OCI-LY7 (cell line): Measurements from ENCODE around the gene TSPAN9. TPM values are rescaled to one million over a fixed set of nuclear protein-coding genes. Genes with fewer than 3 reads are reported as not detected.

Source experiments
- BruUV-seq: library from RNA; stranded (reverse); fragments of 400-500 nt; replicated peaks from 2 replicates; lab custom pipeline; 2021; lab: Mats Ljungman, UMichigan
- CTCF ChIA-PET: fragments of 300-600 bp; sonication (Branson Sonifier 250); formaldehyde crosslinking; loops from one replicate; lab custom pipeline; 2022; ENCODE audit warnings: antibody characterized with exemption; ENCODE audit not compliant: unreplicated experiment; lab: Charles Lee
- POLR2A ChIA-PET: fragments of 300-600 bp; sonication (Branson Sonifier 250); formaldehyde crosslinking; loops from one replicate; lab custom pipeline; 2022; ENCODE audit warnings: antibody characterized with exemption; lab: Charles Lee
- DNase-seq: peaks from one replicate; pipeline ENCODE4 v3.0.0-alpha.2; 2015; ENCODE audit warnings: low spot score
- H2AFZ ChIP-seq: fragments of 200-600 bp; sonication (generic), shearing (Covaris generic); 2 replicates; pipeline ENCODE4 v1.6.1; 2014; ENCODE audit warnings: mild to moderate bottlenecking, antibody characterized with exemption, low read length, moderate library complexity
- H3K27ac ChIP-seq: fragments of 200-600 bp; sonication (generic); 2 replicates; pipeline ENCODE4 v1.5.1; 2014; ENCODE audit warnings: mixed run types, low read depth, mild to moderate bottlenecking, moderate library complexity, low read length, inconsistent platforms; ENCODE audit not compliant: poor library complexity, severe bottlenecking
- H3K36me3 ChIP-seq: fragments of 200-600 bp; sonication (generic); 2 replicates; pipeline ENCODE4 v1.6.1; 2014; ENCODE audit warnings: mild to moderate bottlenecking, antibody characterized with exemption, low read length, moderate library complexity, mixed read lengths; ENCODE audit not compliant: insufficient read depth
- H3K4me1 ChIP-seq: fragments of 200-600 bp; sonication (generic); 2 replicates; pipeline ENCODE4 v1.5.1; 2014; ENCODE audit warnings: mild to moderate bottlenecking, low read length; ENCODE audit not compliant: insufficient read depth, poor library complexity, severe bottlenecking
- H3K4me2 ChIP-seq: fragments of 200-600 bp; sonication (generic); 2 replicates; pipeline ENCODE4 v1.6.1; 2014; ENCODE audit warnings: mild to moderate bottlenecking, low read length
- H3K4me3 ChIP-seq: fragments of 200-600 bp; sonication (generic); 2 replicates; pipeline ENCODE4 v1.5.1; 2014; ENCODE audit warnings: mild to moderate bottlenecking, low read depth, low read length; ENCODE audit not compliant: poor library complexity, severe bottlenecking
- H3K79me2 ChIP-seq: fragments of 200-600 bp; sonication (generic); 2 replicates; pipeline ENCODE4 v1.6.1; 2016; ENCODE audit warnings: low read depth, mild to moderate bottlenecking, low read length, moderate library complexity, mixed read lengths; ENCODE audit not compliant: insufficient read depth
- H3K9me2 ChIP-seq: fragments of 200-600 bp; sonication (generic); 2 replicates; pipeline ENCODE4 v1.6.1; 2016; ENCODE audit warnings: mild to moderate bottlenecking, low read length, mixed read lengths; ENCODE audit not compliant: insufficient read depth
- H3K9me3 ChIP-seq: fragments of 200-600 bp; sonication (generic); 2 replicates; pipeline ENCODE4 v1.6.1; 2014; ENCODE audit warnings: mild to moderate bottlenecking, mixed run types, low read length, mixed read lengths
- H4K20me1 ChIP-seq: fragments of 200-600 bp; sonication (generic); 2 replicates; pipeline ENCODE4 v1.6.1; 2014; ENCODE audit warnings: mild to moderate bottlenecking, antibody characterized with exemption, low read length, moderate library complexity, mixed read lengths; ENCODE audit not compliant: insufficient read depth
- CTCF ChIP-seq: fragments of 200-600 bp; sonication (generic); conservative IDR thresholded peaks from 2 replicates; pipeline ENCODE4 v1.5.1; 2014; ENCODE audit warnings: mild to moderate bottlenecking, antibody characterized with exemption, low read length, moderate library complexity, mixed read lengths
- EZH2phosphoT487 ChIP-seq: fragments of 200-600 bp; sonication (generic); IDR thresholded peaks from 2 replicates; pipeline ENCODE4 v1.6.1; 2018; ENCODE audit warnings: low read depth, borderline replicate concordance, mild to moderate bottlenecking, mixed run types, antibody characterized with exemption, low read length, moderate library complexity, mixed read lengths
- intact Hi-C: fragments of 100-400 bp; cut with micrococcal nuclease; formaldehyde crosslinking; loops from one replicate; pipeline ENCODE4 v1.10.0; 2022; ENCODE audit not compliant: unreplicated experiment
- total RNA-seq, 2 experiments: library from RNA; depleted of rRNA in 1 of 2; stranded (reverse); fragments of >200 nt in 1 of 2; shearing (Covaris generic) in 1 of 2; gene quantifications; 2 replicates each; pipeline ENCODE4 v1.2.3, GENCODE V29; 2014 to 2022

TSPAN9 gene
- total RNA-seq, 2 experiments from 2014 or later, result 0.50 to 0.74 TPM

GRCh38 chr12:3077572-3078081 is 448 bp downstream of the TSPAN9 start:
- Histone ChIP-seq H3K4me2 (peak overlapping the region; percentile 67; the same call in 1 of the 2 replicates), H3K79me2 (no peaks in the 10 kb centered on the region), H3K36me3 (no peaks in the 10 kb centered on the region), H2AFZ (no peak overlapping the region), H3K4me3 (peak overlapping the region; percentile 63), H3K9me2 (no peaks in the 10 kb centered on the region), H4K20me1 (no peaks in the 10 kb centered on the region), H3K4me1 (no peaks in the 10 kb centered on the region), H3K9me3 (no peaks in the 10 kb centered on the region), H3K27ac (no peak overlapping the region)
- TF ChIP-seq EZH2phosphoT487 (no peak), CTCF (no peak)
- intact Hi-C loops, result no loop called here
- ChIA-PET CTCF (interaction anchor here (0.5 to 0.6 kb wide), 2 partner anchors 36 to 202 kb away, joined by 3 read pairs; no protein-coding TSS in a partner anchor), POLR2A (no interaction called here)
- DNase-seq, result no peak
- no TSS peak for BruUV-seq

- intact Hi-C loops, result no loop called here
- Histone ChIP-seq H3K9me3 (no peaks in the 10 kb centered on the region), H2AFZ (no peak overlapping the region), H3K9me2 (no peaks in the 10 kb centered on the region), H3K36me3 (no peaks in the 10 kb centered on the region), H3K4me1 (no peaks in the 10 kb centered on the region), H3K79me2 (no peaks in the 10 kb centered on the region), H3K4me2 (peak overlapping the region; percentile 67; the same call in 1 of the 2 replicates), H4K20me1 (no peaks in the 10 kb centered on the region), H3K4me3 (no peak overlapping the region), H3K27ac (no peak overlapping the region)
- TF ChIP-seq CTCF (no peak), EZH2phosphoT487 (no peak)
- BruUV-seq, result no TSS peak
- no peak for DNase-seq
- ChIA-PET CTCF (interaction anchor here (0.5 to 0.6 kb wide), 2 partner anchors 37 to 201 kb away, joined by 3 read pairs; no protein-coding TSS in a partner anchor), POLR2A (no interaction called here)
Measured at GRCh38 chr12:3078086-3078820, 1.1 kb downstream of the TSPAN9 start.

DNA sequence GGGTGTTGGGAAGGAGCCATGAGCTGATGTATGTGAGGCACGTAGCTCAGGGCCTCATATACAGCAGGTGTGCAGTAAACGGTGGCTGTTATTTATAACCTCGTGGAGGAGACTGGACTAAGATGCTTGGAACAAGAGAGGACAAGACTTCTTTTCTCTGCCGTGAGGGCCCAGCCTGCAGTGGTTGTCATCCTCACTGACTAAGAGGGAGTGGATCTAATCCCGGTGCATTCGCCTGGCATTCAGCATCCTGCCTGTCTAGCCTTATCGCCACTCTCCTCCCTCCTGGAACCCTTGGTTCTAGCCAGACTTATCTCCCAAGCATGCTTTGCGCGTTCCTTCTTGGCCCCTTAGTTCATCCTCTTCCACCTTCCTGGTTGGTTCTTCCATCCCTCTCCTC is 3.9 kb downstream of the TSPAN9 start:
- Histone ChIP-seq H3K4me3 (no peak overlapping the region), H3K36me3 (no peaks in the 10 kb centered on the region), H4K20me1 (no peaks in the 10 kb centered on the region), H3K9me3 (no peaks in the 10 kb centered on the region), H3K9me2 (no peaks in the 10 kb centered on the region), H3K79me2 (no peaks in the 10 kb centered on the region), H3K4me2 (no peak overlapping the region), H3K4me1 (no peaks in the 10 kb centered on the region), H2AFZ (no peak overlapping the region), H3K27ac (no peak overlapping the region)
- no peak for TF ChIP-seq EZH2phosphoT487
- no peak for TF ChIP-seq CTCF
- ChIA-PET CTCF (interaction anchor here (0.6 kb wide), 1 partner anchor 589 kb away, joined by 4 read pairs; no protein-coding TSS in a partner anchor), POLR2A (no interaction called here)
- no TSS peak for BruUV-seq
- DNase-seq, result no peak
- intact Hi-C loops, result no loop called here
